SK-N-SH (cell line): ENCODE data around the gene RBPJL. TPM values are rescaled to one million over a fixed set of nuclear protein-coding genes. Genes with fewer than 3 reads are reported as not detected.

Experiments used
- CTCF ChIA-PET: fragments of 300-600, 350-600 bp; formaldehyde crosslinking; extraction: SDS; loops from one replicate; lab custom pipeline; 2021; lab: Yijun Ruan, JAX
- POLR2A ChIA-PET: fragments of 350-600 bp; sonication (Branson Sonifier 250); formaldehyde crosslinking; extraction: SDS; loops from one replicate; lab custom pipeline; 2020; ENCODE audit warnings: antibody characterized with exemption, inconsistent platforms; lab: Yijun Ruan, JAX
- DNase-seq: peaks from one replicate; pipeline ENCODE4 v3.0.0; 2012
- H2AFZ ChIP-seq: fragments of 200-600 bp; sonication (generic); 2 replicates; pipeline ENCODE4 v1.8.1; 2016; ENCODE audit warnings: antibody characterized with exemption, mild to moderate bottlenecking, low read depth
- H3F3A ChIP-seq: fragments of 200-600 bp; sonication (generic); replicated peaks from 2 replicates; pipeline ENCODE3; 2016; ENCODE audit warnings: antibody characterized with exemption, mild to moderate bottlenecking; ENCODE audit not compliant: insufficient read depth
- H3K27ac ChIP-seq, 2 experiments: fragments of 200-500 bp in 1 of 2; fragments of 200-600 bp in 1 of 2; sonication (Bioruptor generic) in 1 of 2; sonication (generic), shearing (Covaris generic) in 1 of 2; 2 replicates each; pipeline versions ENCODE4 v1.5.1 to v1.6.1; 2014 to 2016; ENCODE audit warnings: low read depth in 2 of 2, inconsistent platforms in 1 of 2, low read length in 1 of 2, mild to moderate bottlenecking in 1 of 2, mixed read lengths in 1 of 2
- H3K27me3 ChIP-seq: fragments of 200-600 bp; sonication (generic), shearing (Covaris generic); 2 replicates; pipeline ENCODE4 v1.6.1; 2016; ENCODE audit warnings: mixed run types; ENCODE audit not compliant: insufficient read depth
- H3K36me3 ChIP-seq, 2 experiments: fragments of 200-500 bp in 1 of 2; fragments of 200-600 bp in 1 of 2; sonication (Bioruptor generic) in 1 of 2; sonication (generic) in 1 of 2; replicated peaks in 1 of 2; 2 replicates each; pipeline versions ENCODE3 to v1.5.1; 2014 to 2016; ENCODE audit warnings: low read length in 1 of 2, mild to moderate bottlenecking in 1 of 2; ENCODE audit not compliant: insufficient read depth in 2 of 2, control insufficient read depth in 1 of 2
- H3K4me1 ChIP-seq, 2 experiments: fragments of 200-500 bp in 1 of 2; fragments of 200-600 bp in 1 of 2; sonication (Bioruptor generic) in 1 of 2; sonication (generic), shearing (Covaris generic) in 1 of 2; 2 replicates each; pipeline versions ENCODE4 v1.5.1 to v1.6.1; 2014 to 2016; ENCODE audit warnings: low read depth in 1 of 2, low read length in 1 of 2, mixed run types in 1 of 2; ENCODE audit not compliant: insufficient read depth in 2 of 2, control insufficient read depth in 1 of 2
- H3K4me2 ChIP-seq: fragments of 200-600 bp; sonication (generic), shearing (Covaris generic); 2 replicates; pipeline ENCODE4 v1.6.1; 2017; ENCODE audit warnings: mixed run types
- H3K4me3 ChIP-seq, 2 experiments: fragments of 200-500 bp in 1 of 2; fragments of 200-600 bp in 1 of 2; sonication (Bioruptor generic) in 1 of 2; sonication (generic), shearing (Covaris generic) in 1 of 2; 2 replicates each; pipeline versions ENCODE4 v1.5.1 to v1.8.1; 2014 to 2016; ENCODE audit warnings: low read depth in 2 of 2, inconsistent platforms in 1 of 2, low read length in 1 of 2, mild to moderate bottlenecking in 1 of 2, mixed read lengths in 1 of 2, moderate library complexity in 1 of 2
- H3K79me2 ChIP-seq: fragments of 200-600 bp; sonication (generic); 2 replicates; pipeline ENCODE4 v1.8.1; 2017; ENCODE audit warnings: mild to moderate bottlenecking; ENCODE audit not compliant: insufficient read depth
- H3K9ac ChIP-seq: fragments of 200-600 bp; sonication (generic); 2 replicates; pipeline ENCODE4 v1.6.1; 2017; ENCODE audit warnings: mixed run types
- H3K9me2 ChIP-seq: fragments of 200-600 bp; sonication (generic); 2 replicates; pipeline ENCODE4 v1.6.1; 2017; ENCODE audit warnings: mixed run types
- H3K9me3 ChIP-seq: fragments of 200-600 bp; sonication (generic); 2 replicates; pipeline ENCODE4 v1.6.1; 2017; ENCODE audit warnings: mixed run types, mild to moderate bottlenecking, moderate library complexity
- H4K20me1 ChIP-seq: fragments of 200-600 bp; sonication (generic); 2 replicates; pipeline ENCODE4 v1.6.1; 2017; ENCODE audit warnings: mild to moderate bottlenecking, mixed run types; ENCODE audit not compliant: insufficient read depth
- FOXJ3 ChIP-seq: sonication (generic); formaldehyde crosslinking; IDR thresholded peaks from 2 replicates; pipeline ENCODE4 v1.5.1; 2020; ENCODE audit warnings: mild to moderate bottlenecking, missing genetic modification reagents
- FOXM1 ChIP-seq: IDR thresholded peaks from 2 replicates; pipeline ENCODE4 v1.4.0; 2012; ENCODE audit warnings: low read depth, mild to moderate bottlenecking
- GABPA ChIP-seq: IDR thresholded peaks from 2 replicates; pipeline ENCODE4 v1.4.0; 2012; ENCODE audit warnings: low read depth, mild to moderate bottlenecking
- JUND ChIP-seq: IDR thresholded peaks from 2 replicates; pipeline ENCODE4 v1.4.0; 2012
- MEF2A ChIP-seq: IDR thresholded peaks from 2 replicates; pipeline ENCODE4 v1.4.0; 2012; ENCODE audit warnings: low read depth, borderline replicate concordance
- MXI1 ChIP-seq: IDR thresholded peaks from 2 replicates; pipeline ENCODE4 v1.6.1; 2012; ENCODE audit warnings: mild to moderate bottlenecking, low read depth, low read length, improper control_type of control experiment
- NFIC ChIP-seq: IDR thresholded peaks from 2 replicates; pipeline ENCODE4 v1.4.0; 2012; ENCODE audit warnings: borderline replicate concordance
- RAD21 ChIP-seq: IDR thresholded peaks from 2 replicates; pipeline ENCODE4 v1.6.1; 2012; ENCODE audit warnings: mild to moderate bottlenecking, low read length
- SMC3 ChIP-seq: IDR thresholded peaks from 2 replicates; pipeline ENCODE4 v1.6.1; 2012; ENCODE audit warnings: low read depth, low read length, improper control_type of control experiment
- WGBS: methylation state at CpG from one replicate; pipeline ENCODE4 v1.1.6; 2017; ENCODE audit warnings: low lambda C conversion rate; 5-methylcytosine and 5-hydroxymethylcytosine counted together
- polyA plus RNA-seq, 3 experiments: library from polyadenylated mRNA; depleted of rRNA; stranded (reverse); fragments of >200 nt; gene quantifications; 2 replicates each; pipeline ENCODE4 v1.2.3, GENCODE V29; 2012
- TF ChIP-seq, protein P1 (sequence below): IDR thresholded peaks from 2 replicates; pipeline ENCODE4 v1.4.0; 2012; ENCODE audit warnings: low read depth, borderline replicate concordance
- TF ChIP-seq, protein P2 (sequence below): IDR thresholded peaks from 2 replicates; pipeline ENCODE4 v1.4.0; 2012; ENCODE audit warnings: low read depth, borderline replicate concordance
- TF ChIP-seq, protein P3 (sequence below): fragments of 150-350 bp; IDR thresholded peaks from 2 replicates; pipeline ENCODE4 v1.6.1; 2017; ENCODE audit warnings: antibody characterized with exemption, low read length, low read depth, borderline replicate concordance
- TF ChIP-seq, protein P4 (sequence below): IDR thresholded peaks from 2 replicates; pipeline ENCODE4 v1.6.1; 2012; ENCODE audit warnings: mild to moderate bottlenecking, low read depth, low read length, moderate library complexity
- TF ChIP-seq, protein P5 (sequence below): fragments of 150-350 bp; IDR thresholded peaks from 2 replicates; pipeline ENCODE4 v1.6.1; 2016; ENCODE audit warnings: mild to moderate bottlenecking, low read depth, low read length

Gene RBPJL
- polyA plus RNA-seq, 1 of the 3 experiments (the other 2 are of a cell fraction), result not detected

DNA sequence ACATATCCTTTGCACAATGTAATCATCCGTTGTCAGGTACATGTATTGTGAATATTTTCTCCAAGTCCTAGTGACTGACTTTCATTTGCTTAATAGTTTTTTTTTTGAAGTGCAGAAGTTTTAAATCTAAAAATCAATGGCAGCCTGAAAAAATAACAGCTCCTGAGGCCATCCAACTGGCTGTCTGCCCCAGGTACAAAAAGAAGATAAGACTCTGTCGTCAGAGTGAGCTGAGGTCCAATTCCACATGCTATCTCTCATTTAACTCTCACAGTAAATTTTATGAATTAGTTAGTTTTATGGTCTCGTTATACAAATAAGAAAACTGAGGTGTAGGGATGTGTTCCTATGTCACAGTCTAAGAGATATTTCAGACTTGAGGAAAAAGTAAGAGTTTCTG lies 31.3 kb upstream of the RBPJL start:
- H3K36me3 ChIP-seq, result no peaks in the 10 kb centered on the region

More for the DNA sequence above, 31.3 kb upstream of the RBPJL start:
- 11% methylated on average over 3 of the region's 3 CpGs for WGBS
- POLR2A ChIA-PET, result no interaction called here
- H3K27me3 ChIP-seq, result peaks cover 17% of the 10 kb centered on the region; the same call in 1 of the 2 replicates
- no peaks in the 10 kb centered on the region for H4K20me1 ChIP-seq
- TF ChIP-seq FOXM1 (no peak), NFIC (no peak), GABPA (no peak), RAD21 (no peak), MEF2A (no peak), MXI1 (no peak), SMC3 (no peak), JUND (no peak), FOXJ3 (CRISPR knock-in tag) (no peak)
- TF ChIP-seq, protein P1, sequence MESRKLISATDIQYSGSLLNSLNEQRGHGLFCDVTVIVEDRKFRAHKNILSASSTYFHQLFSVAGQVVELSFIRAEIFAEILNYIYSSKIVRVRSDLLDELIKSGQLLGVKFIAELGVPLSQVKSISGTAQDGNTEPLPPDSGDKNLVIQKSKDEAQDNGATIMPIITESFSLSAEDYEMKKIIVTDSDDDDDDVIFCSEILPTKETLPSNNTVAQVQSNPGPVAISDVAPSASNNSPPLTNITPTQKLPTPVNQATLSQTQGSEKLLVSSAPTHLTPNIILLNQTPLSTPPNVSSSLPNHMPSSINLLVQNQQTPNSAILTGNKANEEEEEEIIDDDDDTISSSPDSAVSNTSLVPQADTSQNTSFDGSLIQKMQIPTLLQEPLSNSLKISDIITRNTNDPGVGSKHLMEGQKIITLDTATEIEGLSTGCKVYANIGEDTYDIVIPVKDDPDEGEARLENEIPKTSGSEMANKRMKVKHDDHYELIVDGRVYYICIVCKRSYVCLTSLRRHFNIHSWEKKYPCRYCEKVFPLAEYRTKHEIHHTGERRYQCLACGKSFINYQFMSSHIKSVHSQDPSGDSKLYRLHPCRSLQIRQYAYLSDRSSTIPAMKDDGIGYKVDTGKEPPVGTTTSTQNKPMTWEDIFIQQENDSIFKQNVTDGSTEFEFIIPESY, result no peak
- TF ChIP-seq, protein P2, sequence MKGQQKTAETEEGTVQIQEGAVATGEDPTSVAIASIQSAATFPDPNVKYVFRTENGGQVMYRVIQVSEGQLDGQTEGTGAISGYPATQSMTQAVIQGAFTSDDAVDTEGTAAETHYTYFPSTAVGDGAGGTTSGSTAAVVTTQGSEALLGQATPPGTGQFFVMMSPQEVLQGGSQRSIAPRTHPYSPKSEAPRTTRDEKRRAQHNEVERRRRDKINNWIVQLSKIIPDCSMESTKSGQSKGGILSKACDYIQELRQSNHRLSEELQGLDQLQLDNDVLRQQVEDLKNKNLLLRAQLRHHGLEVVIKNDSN, result no peak
- TF ChIP-seq, protein P3, sequence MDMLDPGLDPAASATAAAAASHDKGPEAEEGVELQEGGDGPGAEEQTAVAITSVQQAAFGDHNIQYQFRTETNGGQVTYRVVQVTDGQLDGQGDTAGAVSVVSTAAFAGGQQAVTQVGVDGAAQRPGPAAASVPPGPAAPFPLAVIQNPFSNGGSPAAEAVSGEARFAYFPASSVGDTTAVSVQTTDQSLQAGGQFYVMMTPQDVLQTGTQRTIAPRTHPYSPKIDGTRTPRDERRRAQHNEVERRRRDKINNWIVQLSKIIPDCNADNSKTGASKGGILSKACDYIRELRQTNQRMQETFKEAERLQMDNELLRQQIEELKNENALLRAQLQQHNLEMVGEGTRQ, result no peak
- TF ChIP-seq, protein P4, sequence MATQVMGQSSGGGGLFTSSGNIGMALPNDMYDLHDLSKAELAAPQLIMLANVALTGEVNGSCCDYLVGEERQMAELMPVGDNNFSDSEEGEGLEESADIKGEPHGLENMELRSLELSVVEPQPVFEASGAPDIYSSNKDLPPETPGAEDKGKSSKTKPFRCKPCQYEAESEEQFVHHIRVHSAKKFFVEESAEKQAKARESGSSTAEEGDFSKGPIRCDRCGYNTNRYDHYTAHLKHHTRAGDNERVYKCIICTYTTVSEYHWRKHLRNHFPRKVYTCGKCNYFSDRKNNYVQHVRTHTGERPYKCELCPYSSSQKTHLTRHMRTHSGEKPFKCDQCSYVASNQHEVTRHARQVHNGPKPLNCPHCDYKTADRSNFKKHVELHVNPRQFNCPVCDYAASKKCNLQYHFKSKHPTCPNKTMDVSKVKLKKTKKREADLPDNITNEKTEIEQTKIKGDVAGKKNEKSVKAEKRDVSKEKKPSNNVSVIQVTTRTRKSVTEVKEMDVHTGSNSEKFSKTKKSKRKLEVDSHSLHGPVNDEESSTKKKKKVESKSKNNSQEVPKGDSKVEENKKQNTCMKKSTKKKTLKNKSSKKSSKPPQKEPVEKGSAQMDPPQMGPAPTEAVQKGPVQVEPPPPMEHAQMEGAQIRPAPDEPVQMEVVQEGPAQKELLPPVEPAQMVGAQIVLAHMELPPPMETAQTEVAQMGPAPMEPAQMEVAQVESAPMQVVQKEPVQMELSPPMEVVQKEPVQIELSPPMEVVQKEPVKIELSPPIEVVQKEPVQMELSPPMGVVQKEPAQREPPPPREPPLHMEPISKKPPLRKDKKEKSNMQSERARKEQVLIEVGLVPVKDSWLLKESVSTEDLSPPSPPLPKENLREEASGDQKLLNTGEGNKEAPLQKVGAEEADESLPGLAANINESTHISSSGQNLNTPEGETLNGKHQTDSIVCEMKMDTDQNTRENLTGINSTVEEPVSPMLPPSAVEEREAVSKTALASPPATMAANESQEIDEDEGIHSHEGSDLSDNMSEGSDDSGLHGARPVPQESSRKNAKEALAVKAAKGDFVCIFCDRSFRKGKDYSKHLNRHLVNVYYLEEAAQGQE, result no peak
- TF ChIP-seq, protein P5, sequence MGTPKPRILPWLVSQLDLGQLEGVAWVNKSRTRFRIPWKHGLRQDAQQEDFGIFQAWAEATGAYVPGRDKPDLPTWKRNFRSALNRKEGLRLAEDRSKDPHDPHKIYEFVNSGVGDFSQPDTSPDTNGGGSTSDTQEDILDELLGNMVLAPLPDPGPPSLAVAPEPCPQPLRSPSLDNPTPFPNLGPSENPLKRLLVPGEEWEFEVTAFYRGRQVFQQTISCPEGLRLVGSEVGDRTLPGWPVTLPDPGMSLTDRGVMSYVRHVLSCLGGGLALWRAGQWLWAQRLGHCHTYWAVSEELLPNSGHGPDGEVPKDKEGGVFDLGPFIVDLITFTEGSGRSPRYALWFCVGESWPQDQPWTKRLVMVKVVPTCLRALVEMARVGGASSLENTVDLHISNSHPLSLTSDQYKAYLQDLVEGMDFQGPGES, result no peak
- no peaks in the 10 kb centered on the region for H3K9me3 ChIP-seq
- H3F3A ChIP-seq, result no peaks in the 10 kb centered on the region
- no peaks in the 10 kb centered on the region for H3K9me2 ChIP-seq
- CTCF ChIA-PET, result interaction anchor here (5.4 kb wide), 1 partner anchor 17 kb away, joined by 48 read pairs; no protein-coding TSS in a partner anchor
- H3K79me2 ChIP-seq, result no peaks in the 10 kb centered on the region
- no peak overlapping the region for H3K4me2 ChIP-seq
- no peak overlapping the region for H3K9ac ChIP-seq
- H3K27ac ChIP-seq, result no peak overlapping the region
- no peak overlapping the region for H2AFZ ChIP-seq
- no peak for DNase-seq
- no peak overlapping the region for H3K4me3 ChIP-seq
- no peaks in the 10 kb centered on the region for H3K4me1 ChIP-seq
